ENCODE measurements around the gene RXRB. TPM values are rescaled to one million over a fixed set of nuclear protein-coding genes. Genes with fewer than 3 reads are reported as not detected.
A peak's percentile ranks its signal among the peaks of the same experiment; 100 is the strongest.

The RXRB gene
- total RNA-seq, 1 donor, result 23.4 TPM

DNA sequence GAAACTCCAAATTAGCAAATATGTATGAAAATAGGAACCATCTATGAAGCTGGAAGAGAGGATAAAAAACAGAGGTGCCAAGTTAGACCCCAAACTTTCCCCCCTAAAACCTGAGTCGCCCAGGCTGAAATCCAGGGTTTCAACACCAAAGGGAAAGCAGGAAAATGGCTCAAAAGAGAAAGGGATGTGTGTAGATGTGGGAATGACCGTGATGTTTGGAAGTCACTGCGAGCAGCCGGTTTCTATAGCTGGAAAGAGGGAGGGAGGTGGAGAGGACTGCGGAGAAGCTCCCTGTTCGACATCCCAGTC lies 12.3 kb upstream of the RXRB start:
- no peak for DNase-seq (ENCODE audit: low read depth in 2 of 3, low spot score in 2 of 3)

DNA sequence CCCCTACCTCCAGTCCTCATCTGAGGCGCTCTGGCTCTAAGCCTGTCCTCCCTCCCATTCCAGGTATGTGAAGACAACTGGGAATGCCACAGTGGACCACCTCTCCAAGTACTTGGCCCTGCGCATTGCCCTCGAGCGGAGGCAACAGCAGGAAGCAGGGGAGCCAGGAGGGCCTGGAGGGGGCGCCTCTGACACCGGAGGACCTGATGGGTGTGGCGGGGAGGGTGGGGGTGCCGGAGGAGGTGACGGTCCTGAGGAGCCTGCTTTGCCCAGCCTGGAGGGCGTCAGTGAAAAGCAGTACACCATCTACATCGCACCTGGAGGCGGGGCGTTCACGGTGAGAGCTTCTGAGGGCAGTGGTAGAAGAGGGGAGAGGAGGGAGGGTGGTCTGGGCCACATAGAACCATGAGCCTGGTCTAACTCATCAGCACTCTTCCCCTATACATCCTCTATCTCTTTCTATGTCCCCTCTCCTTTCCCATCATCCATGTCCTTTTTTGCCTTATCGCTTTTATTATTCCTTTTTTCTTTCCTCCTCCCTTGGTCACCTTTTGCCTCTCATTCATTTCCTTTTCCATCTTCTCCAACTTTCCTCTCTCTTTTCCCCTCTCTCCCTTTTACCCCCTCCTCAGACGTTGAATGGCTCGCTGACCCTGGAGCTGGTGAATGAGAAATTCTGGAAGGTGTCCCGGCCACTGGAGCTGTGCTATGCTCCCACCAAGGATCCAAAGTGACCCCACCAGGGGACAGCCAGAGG lies 11.4 kb upstream of the RXRB start:
- DNase-seq (ENCODE audit: low read depth in 2 of 3, low spot score in 2 of 3), result no peak

DNA sequence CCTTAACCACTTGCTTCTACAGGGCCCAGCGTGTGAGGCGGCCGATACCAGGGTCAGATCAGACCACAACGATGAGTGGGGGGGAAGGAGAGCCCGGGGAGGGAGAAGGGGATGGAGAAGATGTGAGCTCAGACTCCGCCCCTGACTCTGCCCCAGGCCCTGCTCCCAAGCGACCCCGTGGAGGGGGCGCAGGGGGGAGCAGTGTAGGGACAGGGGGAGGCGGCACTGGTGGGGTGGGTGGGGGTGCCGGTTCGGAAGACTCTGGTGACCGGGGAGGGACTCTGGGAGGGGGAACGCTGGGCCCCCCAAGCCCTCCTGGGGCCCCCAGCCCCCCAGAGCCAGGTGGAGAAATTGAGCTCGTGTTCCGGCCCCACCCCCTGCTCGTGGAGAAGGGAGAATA lies 10.7 kb upstream of the RXRB start:
- no peak for DNase-seq (ENCODE audit: low read depth in 2 of 3, low spot score in 2 of 3)

DNA sequence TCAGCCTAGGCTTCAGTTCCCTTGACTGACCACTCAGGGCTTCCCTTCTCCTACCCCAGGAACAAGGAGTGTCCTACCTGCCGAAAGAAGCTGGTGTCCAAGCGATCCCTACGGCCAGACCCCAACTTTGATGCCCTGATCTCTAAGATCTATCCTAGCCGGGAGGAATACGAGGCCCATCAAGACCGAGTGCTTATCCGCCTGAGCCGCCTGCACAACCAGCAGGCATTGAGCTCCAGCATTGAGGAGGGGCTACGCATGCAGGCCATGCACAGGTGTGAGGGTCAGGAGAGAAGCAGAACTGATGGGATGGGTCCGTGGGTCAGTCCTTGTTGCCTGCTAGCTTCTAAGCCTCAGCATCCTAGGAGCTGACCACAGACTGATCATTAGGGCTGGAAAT lies 9.4 kb upstream of the RXRB start:
- DNase-seq (ENCODE audit: low read depth in 2 of 3, low spot score in 2 of 3), result no peak

DNA sequence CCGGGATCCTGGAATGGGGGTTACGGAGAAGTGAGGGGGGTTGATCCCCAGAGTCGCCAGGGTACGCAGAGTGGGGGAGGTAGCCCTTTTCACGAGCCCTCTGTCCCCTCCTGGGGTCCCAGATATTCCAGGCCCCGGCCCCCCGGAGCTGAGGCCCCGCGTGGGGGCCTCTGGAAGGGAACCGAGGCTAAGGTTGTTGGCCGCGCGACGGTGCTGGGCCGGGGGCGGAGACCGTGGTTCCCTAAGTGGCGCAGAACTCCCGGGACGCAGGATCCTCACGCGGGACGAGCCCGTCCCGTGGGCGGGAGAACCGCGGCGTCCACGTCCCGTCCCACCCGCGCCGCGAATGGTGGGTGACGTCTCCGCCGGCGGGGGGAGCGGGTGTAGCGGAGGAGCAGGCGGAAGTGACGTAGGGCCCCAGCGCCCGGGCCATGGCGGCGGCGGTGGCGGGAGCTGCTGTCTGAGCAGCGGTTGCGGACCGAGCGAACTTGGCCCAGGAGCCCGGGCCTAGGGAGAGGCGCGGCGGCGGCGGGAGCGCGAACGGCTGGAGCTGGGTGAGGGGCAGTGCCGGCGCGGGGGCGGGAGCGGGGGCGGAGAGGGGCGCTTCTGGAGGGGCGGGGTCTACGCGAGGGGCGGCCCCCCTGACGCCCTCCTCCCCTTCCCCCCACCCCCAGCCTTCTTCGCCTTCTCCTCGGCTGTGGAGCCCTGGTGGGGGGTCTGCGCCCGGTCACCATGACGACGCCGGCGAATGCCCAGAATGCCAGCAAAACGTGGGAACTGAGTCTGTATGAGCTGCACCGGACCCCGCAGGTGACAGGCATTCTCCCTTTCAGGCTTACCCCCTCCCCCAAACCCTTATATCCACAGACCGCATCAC lies 7.9 kb upstream of the RXRB start, which contains the start of gene RING1:
RING1 (plus strand) TSS at position 410 of the 877 bp plus-strand sequence; CDS start at position 733, 323 bp downstream.
- peak; percentile 79 to 84 (median 80) for DNase-seq (ENCODE audit: low read depth in 2 of 3, low spot score in 2 of 3)

DNA sequence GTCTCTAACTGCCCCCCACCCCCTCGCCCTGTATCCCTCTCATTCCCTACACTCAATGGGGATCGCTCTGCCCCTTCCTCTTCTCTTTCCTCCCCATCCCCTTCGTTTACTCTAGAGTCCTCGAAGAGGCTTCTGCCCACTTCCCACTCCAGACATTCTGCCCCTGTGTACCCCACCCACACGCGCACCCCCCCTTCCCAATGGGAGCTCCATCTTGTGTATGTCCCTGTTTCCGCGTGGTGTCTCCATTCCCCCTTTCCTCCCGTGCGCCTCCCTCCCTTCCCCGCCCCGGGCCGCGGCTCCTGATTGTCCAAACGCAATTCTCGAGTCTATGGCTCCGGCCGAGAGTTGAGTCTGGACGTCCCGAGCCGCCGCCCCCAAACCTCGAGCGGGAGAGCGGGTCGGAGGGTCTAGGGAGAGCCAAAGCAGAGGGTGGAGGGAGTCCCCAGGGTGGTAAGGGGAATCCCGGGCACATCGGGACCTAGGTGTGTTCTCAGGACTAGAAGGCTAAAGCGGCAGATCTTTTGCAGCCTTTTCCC lies 7.2 kb upstream of the RXRB start:
- peak in 1 of 3 donors; percentile 28 for DNase-seq (ENCODE audit: low read depth in 2 of 3, low spot score in 2 of 3)

DNA sequence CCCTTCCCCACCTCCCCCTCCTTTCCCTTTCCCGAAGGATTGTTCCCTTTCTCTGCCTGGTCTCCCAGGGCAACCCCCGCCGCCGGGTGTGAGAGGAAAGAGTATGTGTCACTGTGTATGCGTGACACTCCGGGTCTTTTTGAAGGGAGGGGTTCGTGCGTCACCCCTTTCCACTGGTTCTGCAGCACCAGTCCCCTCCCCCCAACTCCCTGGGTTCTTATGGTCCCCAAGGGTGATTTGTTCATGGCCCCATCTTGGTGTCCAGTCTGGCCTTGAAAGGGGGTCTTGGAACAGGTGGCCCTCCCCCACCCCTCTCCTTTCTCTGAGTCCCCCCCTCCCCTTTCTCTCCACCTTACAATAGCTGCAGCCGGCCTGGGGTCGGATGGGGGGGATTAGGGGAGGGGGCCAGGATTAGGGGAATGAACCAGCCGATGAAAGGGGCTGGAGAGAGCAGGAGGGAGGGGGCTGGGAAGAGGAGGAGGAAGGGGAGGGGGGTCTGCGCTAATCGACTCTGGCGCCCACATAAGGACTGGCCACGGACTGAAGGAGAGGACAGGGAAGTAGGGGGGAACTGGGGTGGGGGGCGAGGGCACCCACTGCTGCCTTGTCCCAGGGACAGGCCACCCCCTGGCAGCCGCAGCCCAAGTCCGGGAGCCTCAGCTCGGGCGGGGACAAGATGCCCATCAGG lies 6.5 kb upstream of the RXRB start:
- DNase-seq (ENCODE audit: low read depth in 2 of 3, low spot score in 2 of 3), result no peak

DNA sequence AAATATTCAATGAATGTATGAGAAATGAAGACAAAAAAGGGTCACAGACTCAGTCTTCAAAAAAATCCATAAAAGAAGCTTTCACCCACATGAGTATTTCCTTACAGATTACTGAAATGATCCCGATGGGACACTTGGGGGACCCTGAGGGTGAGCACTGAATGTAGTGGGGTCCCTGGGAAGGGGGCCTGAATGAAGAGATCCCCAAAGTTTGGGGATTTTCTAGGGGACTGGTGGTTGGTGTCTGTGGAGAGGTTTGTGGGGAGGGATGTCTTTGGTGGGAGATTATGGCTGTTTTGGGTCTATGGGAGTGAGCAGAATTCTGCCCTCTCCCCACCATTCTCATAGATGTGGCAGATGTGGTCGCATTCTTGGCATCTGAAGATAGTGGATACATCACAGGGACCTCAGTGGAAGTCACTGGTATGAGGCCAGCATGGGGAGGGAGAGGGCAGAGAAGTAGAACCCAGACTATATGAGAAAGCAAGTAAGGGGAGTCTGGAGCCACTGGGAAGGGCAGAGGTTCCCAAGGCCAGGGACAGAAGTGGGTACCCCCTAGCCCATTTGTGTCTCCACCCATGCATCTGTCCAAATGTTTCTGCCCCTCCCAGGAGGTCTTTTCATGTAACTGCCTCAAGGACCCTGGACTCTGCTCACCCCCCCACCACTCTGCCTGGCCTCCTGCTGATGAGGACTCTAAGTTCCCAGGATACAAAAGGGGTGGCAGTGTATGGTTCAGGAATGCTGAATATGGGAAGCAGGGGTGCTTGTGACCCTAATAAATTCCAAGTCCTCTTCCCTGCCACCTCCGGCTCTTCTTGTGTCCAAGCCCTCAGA lies 5.8 kb upstream of the RXRB start:
- no peak for DNase-seq (ENCODE audit: low read depth in 2 of 3, low spot score in 2 of 3)

DNA sequence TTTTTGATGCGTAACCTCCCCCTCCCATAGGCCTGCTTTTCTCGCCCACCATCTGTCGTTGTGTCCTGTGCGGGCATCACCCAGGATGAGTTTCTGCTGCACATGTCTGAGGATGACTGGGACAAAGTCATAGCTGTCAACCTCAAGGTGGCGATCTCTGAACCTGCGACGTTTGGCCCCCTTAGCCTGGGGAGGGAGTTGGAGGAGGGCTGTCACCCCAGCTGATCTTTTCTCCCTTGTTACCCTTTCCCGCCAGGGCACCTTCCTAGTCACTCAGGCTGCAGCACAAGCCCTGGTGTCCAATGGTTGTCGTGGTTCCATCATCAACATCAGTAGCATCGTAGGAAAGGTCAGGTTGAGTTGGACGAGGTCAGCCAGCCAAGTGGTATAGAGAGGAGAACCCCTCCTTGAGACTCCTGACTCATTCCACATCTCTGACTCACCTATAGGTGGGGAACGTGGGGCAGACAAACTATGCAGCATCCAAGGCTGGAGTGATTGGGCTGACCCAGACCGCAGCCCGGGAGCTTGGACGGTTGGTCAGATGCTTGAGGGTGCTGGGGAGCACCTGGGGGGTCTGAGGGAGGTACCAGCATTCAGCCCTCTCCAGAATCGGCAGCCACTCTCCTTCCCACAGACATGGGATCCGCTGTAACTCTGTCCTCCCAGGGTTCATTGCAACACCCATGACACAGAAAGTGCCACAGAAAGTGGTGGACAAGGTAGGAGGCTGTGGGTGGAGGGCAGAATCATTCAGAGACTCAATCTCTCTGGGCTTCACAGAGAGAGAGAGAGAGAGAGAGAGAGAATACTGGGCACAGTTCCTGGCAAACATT lies 4.9 kb upstream of the RXRB start:
- DNase-seq (ENCODE audit: low read depth in 2 of 3, low spot score in 2 of 3), result no peak

DNA sequence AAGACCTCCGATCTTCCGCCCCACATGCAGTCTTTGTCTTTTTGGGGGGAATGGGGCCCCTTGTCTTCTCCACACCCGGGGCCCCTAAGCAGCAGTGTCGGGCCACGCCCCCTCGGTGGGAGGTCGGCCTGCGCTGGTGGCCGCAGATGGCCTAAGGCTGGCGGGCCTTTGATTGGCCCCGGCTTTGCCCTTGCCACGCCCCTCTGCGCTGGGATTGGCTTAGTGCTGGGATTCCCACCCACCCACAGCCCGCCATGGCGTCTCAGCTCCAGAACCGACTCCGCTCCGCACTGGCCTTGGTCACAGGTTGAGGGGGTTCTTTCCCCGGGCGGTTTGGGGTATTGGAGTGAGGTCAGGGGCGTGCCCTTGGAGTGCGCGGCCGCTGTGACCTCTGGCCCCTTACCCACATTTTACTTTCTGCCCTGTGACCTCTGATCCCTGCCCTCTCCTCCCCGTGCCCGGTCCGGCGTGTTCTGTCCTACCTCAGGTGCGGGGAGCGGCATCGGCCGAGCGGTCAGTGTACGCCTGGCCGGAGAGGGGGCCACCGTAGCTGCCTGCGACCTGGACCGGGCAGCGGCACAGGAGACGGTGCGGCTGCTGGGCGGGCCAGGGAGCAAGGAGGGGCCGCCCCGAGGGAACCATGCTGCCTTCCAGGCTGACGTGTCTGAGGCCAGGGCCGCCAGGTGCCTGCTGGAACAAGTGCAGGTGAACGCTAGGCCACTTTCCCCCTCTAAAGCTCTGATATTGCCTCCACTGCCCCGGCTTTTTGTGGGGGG lies 4.1 kb upstream of the RXRB start, which contains the start of gene HSD17B8:
HSD17B8 (plus strand) TSS at position 241 of the 776 bp plus-strand sequence; CDS start at position 255, 14 bp downstream.
- DNase-seq (ENCODE audit: low read depth in 2 of 3, low spot score in 2 of 3), result peak; percentile 66 to 93 (median 91)

DNA sequence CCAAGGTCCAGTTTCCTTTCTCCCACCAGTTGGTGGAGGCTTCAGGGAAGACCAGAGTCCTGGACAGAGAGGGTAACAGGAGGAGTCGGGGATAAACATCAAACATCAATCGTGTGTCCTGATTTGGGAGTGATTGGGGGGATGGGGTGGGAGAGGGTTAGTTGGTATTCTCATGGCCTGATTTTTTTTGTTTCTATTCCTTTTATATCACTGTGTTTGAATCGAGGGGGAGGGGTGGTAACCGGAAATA lies 3.6 kb upstream of the RXRB start:
- DNase-seq (ENCODE audit: low read depth in 2 of 3, low spot score in 2 of 3), result no peak

DNA sequence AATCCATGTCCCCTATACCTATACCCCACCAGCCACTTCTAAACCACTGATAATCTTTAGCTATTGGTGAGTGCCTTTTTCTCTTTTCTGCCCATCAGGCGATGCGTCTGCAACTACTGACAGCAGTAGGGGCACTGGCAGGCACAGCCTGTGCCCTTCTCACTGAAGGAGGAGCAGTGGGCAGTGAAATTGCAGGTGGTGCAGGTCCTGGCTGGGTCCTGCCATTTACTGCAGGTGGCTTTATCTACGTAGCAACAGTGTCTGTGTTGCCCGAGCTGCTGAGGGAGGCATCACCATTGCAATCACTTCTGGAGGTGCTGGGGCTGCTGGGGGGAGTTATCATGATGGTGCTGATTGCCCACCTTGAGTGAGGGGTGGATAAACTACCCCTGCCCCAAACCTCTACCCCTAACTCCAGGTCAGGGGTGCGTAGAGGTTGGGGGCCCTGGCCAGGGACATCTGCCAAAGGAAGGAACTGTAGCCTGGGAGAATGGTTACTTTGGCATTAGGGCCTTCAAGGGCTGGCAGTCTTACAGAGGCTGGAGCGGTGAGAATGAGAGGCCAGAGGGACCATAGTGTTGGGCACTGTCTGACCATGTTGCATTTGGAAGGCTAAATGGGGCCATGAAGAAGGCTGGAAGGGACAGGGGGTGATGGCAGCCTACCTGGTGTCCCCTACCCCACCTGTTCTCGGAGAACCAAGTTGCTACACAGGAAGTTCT lies 3.1 kb upstream of the RXRB start:
- DNase-seq (ENCODE audit: low read depth in 2 of 3, low spot score in 2 of 3), result no peak

DNA sequence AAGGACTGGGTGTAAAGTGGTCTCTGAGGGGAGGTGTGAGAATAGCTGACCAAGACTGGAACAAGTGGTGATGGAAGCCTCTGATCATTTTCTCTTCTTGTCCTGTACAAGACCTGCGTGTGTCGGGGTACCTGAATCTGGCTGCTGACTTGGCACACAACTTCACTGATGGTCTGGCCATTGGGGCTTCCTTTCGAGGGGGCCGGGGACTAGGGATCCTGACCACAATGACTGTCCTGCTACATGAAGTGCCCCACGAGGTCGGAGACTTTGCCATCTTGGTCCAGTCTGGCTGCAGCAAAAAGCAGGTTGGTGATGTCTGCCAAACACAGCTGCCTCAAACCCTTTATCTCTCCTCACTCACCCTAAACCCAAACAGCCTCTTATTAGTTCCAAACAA lies 2.3 kb upstream of the RXRB start:
- DNase-seq (ENCODE audit: low read depth in 2 of 3, low spot score in 2 of 3), result no peak

DNA sequence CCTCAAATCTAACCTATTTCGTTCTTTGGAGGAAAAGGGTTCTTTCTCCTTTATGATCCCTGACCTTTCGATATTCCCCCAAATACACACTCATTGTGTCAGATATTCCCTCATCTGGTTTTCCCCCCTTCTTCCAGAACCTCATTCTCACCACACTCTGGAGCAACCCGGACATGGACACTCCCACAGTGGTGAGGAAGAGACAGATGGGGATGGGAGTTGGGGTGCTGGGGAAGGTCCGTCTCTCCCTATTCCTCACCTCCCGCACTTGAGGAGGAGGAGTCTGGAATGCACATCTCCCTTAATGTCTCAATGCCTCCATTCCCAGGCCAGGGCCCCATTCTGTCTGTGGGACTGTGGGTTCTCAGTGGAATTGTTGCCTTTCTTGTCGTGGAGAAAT lies 1.5 kb upstream of the RXRB start:
- DNase-seq (ENCODE audit: low read depth in 2 of 3, low spot score in 2 of 3), result no peak

DNA sequence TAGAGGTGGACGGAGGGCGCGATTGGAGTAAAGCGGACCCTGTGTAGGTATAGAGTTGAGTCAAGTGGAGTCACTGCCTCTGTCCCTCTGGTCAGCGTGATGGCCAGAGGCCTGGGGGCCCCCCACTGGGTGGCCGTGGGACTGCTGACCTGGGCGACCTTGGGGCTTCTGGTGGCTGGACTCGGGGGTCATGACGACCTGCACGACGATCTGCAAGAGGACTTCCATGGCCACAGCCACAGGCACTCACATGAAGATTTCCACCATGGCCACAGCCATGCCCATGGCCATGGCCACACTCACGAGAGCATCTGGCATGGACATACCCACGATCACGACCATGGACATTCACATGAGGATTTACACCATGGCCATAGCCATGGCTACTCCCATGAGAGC lies 681 bp upstream of the RXRB start:
- DNase-seq (ENCODE audit: low read depth in 2 of 3, low spot score in 2 of 3), result no peak

DNA sequence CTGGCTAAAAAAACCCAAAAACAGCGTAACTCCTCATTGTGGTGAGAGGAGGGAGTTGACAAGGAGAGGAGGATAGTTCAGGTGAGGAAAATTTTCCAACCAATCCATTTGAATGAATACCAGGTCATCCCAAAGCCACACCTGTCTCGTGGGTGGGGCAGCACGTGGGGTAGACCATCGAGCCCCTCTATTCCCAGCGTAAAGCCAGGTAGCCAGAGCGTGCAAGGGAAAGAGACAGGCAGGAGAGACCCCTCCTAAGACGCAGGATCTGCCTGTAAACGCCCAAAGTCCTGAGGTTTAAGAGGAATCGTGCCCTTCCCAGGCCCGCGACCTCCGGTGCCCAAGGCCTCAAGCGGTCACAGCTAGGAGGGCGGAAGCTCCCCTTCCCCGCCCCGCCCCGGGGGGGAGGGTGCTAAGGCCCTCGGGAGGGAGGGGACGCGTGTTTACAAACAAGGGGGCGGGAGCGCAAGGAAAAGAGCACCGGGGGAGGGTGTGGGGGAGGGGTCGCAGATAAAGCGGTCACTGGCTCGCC lies 712 bp downstream of the RXRB start:
- DNase-seq (ENCODE audit: low read depth in 2 of 3, low spot score in 2 of 3), result peak in 2 of 3 donors; percentile 73 to 76

DNA sequence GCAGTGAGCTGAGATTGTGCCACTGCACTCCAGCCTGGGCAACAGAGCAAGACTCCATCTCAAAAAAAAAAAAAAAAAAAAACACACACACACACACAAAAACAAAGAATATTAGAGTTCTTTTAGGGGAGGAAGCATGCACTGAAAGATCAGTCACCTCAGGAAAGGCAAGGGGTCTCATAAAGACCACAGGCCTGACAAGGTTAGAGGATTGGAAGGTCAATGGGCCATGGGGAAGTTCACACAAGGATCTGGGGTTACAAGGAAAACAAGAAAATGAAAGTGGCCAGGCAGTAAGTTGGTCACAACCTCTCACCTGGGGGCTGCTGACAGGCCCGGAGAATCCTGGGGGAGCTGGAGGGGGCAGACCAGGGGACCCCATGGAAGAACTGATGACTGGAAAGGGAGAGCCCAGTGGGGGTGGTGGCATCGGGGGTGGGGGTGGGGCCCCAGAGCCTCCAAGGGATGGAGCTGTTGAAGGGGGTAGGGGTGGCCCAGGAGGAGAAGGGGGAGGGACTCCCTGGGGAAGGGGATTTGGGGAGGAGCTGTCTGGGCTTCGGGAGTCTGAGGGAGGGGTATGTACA lies 1.5 kb downstream of the RXRB start:
- DNase-seq (ENCODE audit: low read depth in 2 of 3, low spot score in 2 of 3), result no peak
